ENCODE results near the gene AREG. TPM values are rescaled to one million over a fixed set of nuclear protein-coding genes. Genes with fewer than 3 reads are reported as not detected.

AREG gene
- total and polyA plus RNA-seq, 9 of the 15 experiments (the other 6 are each of a cell fraction or from before 2014, with no cell fraction given), result 1.4 to 7.7 (median 5.4) TPM

DNA sequence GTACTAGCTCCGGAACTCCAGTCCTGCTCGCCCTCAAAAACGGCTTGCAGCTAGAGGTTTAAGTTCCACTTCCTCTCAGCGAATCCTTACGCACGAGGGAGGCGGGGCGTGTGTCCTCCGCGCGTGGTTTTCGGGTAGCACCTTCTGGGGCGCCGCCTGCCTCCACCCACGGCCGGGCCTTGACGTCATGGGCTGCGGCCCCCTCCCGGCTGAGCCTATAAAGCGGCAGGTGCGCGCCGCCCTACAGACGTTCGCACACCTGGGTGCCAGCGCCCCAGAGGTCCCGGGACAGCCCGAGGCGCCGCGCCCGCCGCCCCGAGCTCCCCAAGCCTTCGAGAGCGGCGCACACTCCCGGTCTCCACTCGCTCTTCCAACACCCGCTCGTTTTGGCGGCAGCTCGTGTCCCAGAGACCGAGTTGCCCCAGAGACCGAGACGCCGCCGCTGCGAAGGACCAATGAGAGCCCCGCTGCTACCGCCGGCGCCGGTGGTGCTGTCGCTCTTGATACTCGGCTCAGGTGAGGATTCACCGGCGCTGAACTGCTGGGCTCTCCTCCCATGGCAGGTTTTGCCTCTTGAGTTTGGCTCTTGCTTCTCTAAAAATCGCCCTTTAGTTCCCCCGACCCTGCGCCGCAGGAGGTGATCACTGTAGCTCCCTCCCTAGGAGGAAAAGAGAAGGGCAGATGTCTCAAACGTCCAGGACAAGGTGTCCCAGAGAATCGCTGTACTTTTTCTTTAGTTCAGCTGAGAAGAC lies at the start of gene AREG (continued):
- TF ChIP-seq POLR2H (tag; IDR thresholded peaks at IDR 0.05; ENCODE audit: low read depth) (no peak; the same call in 1 of the 2 replicates), SP2 (IDR thresholded peaks at IDR 0.05; ENCODE audit: extremely low read depth, low read depth, low read length, poor library complexity, severe bottlenecking) (no peak), ZNF121 (CRISPR knock-in tag; conservative IDR thresholded peaks at IDR 0.05) (no peak), NR1H2 (CRISPR knock-in tag; IDR thresholded peaks at IDR 0.05) (no peak), GABPB1 (CRISPR knock-in tag; IDR thresholded peaks at IDR 0.05) (peak; percentile 66), RBM34 (IDR thresholded peaks at IDR 0.05; ENCODE audit: borderline replicate concordance, insufficient read depth, low read length) (no peak), CCAR2 (IDR thresholded peaks at IDR 0.05; ENCODE audit: low read depth, low read length) (no peak), MYC (IDR thresholded peaks at IDR 0.05; ENCODE audit: low read depth, low read length) (peak; percentile 83), MYC (CRISPR knock-in tag; IDR thresholded peaks at IDR 0.05; ENCODE audit: borderline replicate concordance, low read depth) (no peak), ETV5 (CRISPR knock-in tag; IDR thresholded peaks at IDR 0.05; ENCODE audit: low read depth) (peak; percentile 24; the same call in 1 of the 2 replicates), KDM2B (CRISPR knock-in tag; IDR thresholded peaks at IDR 0.05) (0 out of 2 replicates have a peak, but pooled peaks have one; percentile 31), RB1 (IDR thresholded peaks at IDR 0.05; ENCODE audit: low read depth) (no peak; the same call in none of the 2 replicates), CC2D1A (IDR thresholded peaks at IDR 0.05) (peak; percentile 42; the same call in 1 of the 2 replicates), STAG1 (CRISPR knock-in tag; IDR thresholded peaks at IDR 0.05; ENCODE audit: borderline replicate concordance) (no peak)
- TF ChIP-seq, protein P1, sequence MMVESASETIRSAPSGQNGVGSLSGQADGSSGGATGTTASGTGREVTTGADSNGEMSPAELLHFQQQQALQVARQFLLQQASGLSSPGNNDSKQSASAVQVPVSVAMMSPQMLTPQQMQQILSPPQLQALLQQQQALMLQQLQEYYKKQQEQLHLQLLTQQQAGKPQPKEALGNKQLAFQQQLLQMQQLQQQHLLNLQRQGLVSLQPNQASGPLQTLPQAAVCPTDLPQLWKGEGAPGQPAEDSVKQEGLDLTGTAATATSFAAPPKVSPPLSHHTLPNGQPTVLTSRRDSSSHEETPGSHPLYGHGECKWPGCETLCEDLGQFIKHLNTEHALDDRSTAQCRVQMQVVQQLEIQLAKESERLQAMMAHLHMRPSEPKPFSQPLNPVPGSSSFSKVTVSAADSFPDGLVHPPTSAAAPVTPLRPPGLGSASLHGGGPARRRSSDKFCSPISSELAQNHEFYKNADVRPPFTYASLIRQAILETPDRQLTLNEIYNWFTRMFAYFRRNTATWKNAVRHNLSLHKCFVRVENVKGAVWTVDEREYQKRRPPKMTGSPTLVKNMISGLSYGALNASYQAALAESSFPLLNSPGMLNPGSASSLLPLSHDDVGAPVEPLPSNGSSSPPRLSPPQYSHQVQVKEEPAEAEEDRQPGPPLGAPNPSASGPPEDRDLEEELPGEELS (CRISPR knock-in tag; IDR thresholded peaks at IDR 0.05; ENCODE audit: borderline replicate concordance), result no peak
- TF ChIP-seq, protein P2, sequence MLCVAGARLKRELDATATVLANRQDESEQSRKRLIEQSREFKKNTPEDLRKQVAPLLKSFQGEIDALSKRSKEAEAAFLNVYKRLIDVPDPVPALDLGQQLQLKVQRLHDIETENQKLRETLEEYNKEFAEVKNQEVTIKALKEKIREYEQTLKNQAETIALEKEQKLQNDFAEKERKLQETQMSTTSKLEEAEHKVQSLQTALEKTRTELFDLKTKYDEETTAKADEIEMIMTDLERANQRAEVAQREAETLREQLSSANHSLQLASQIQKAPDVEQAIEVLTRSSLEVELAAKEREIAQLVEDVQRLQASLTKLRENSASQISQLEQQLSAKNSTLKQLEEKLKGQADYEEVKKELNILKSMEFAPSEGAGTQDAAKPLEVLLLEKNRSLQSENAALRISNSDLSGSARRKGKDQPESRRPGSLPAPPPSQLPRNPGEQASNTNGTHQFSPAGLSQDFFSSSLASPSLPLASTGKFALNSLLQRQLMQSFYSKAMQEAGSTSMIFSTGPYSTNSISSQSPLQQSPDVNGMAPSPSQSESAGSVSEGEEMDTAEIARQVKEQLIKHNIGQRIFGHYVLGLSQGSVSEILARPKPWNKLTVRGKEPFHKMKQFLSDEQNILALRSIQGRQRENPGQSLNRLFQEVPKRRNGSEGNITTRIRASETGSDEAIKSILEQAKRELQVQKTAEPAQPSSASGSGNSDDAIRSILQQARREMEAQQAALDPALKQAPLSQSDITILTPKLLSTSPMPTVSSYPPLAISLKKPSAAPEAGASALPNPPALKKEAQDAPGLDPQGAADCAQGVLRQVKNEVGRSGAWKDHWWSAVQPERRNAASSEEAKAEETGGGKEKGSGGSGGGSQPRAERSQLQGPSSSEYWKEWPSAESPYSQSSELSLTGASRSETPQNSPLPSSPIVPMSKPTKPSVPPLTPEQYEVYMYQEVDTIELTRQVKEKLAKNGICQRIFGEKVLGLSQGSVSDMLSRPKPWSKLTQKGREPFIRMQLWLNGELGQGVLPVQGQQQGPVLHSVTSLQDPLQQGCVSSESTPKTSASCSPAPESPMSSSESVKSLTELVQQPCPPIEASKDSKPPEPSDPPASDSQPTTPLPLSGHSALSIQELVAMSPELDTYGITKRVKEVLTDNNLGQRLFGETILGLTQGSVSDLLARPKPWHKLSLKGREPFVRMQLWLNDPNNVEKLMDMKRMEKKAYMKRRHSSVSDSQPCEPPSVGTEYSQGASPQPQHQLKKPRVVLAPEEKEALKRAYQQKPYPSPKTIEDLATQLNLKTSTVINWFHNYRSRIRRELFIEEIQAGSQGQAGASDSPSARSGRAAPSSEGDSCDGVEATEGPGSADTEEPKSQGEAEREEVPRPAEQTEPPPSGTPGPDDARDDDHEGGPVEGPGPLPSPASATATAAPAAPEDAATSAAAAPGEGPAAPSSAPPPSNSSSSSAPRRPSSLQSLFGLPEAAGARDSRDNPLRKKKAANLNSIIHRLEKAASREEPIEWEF (CRISPR knock-in tag; IDR thresholded peaks at IDR 0.05), result no peak
- TF ChIP-seq, protein P3, sequence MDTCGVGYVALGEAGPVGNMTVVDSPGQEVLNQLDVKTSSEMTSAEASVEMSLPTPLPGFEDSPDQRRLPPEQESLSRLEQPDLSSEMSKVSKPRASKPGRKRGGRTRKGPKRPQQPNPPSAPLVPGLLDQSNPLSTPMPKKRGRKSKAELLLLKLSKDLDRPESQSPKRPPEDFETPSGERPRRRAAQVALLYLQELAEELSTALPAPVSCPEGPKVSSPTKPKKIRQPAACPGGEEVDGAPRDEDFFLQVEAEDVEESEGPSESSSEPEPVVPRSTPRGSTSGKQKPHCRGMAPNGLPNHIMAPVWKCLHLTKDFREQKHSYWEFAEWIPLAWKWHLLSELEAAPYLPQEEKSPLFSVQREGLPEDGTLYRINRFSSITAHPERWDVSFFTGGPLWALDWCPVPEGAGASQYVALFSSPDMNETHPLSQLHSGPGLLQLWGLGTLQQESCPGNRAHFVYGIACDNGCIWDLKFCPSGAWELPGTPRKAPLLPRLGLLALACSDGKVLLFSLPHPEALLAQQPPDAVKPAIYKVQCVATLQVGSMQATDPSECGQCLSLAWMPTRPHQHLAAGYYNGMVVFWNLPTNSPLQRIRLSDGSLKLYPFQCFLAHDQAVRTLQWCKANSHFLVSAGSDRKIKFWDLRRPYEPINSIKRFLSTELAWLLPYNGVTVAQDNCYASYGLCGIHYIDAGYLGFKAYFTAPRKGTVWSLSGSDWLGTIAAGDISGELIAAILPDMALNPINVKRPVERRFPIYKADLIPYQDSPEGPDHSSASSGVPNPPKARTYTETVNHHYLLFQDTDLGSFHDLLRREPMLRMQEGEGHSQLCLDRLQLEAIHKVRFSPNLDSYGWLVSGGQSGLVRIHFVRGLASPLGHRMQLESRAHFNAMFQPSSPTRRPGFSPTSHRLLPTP (IDR thresholded peaks at IDR 0.05; ENCODE audit: borderline replicate concordance, extremely low read depth, insufficient read length), result no peak

Data from K562 (cell line).